Measurements from ENCODE around the gene PTK7.

Gene PTK7

DNA sequence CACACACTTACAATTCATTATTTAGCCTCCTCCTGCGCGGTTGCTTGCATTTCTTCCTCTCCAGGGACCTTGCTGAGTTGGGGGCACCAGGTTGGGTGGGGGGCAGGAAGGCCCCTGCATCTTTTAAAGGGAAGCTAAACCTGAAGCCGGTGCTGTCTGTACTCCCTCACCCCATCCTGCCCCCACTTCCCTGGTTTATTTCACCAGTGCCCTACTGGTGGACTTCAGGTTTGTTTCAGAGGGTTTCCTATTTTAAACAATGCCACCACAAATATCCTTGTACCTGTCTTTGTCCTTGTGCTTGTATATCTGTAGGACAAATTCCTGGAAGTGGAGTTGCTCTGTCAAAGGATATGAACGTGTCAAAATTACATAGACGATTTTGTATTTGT, 21.0 kb downstream of the PTK7 start:
- CTCF ChIA-PET = interaction anchor here (0.9 to 1.9 kb wide), 8 partner anchors 13 to 195 kb away, joined by 3 to 7 read pairs (median 4); no protein-coding TSS in a partner anchor
- H3K9me3 ChIP-seq (ENCODE audit: control extremely low read depth in 1 of 5, control insufficient read depth in 4 of 5, insufficient read depth in 2 of 5, low read depth in 1 of 5, low read length in 4 of 5) = no peaks in the 10 kb centered on the region
- H3K4me1 ChIP-seq (ENCODE audit: control extremely low read depth in 1 of 4, control insufficient read depth in 4 of 4, insufficient read depth in 4 of 4, low read length in 3 of 4) = peaks cover 0 to 44% (median 10%) of the 10 kb centered on the region in 4 experiments
- H3K36me3 ChIP-seq (ENCODE audit: control insufficient read depth in 4 of 4, insufficient read depth in 4 of 4, low read length in 3 of 4) = no peaks in the 10 kb centered on the region
- peak overlapping the region in 1 of 2 experiments; percentile 58 for H3K27ac ChIP-seq (ENCODE audit: insufficient read depth in 1 of 2, low read depth in 1 of 2, low read length in 2 of 2, poor library complexity in 1 of 2, severe bottlenecking in 2 of 2)
- H3K27me3 ChIP-seq (replicated peaks in 2 of 5; ENCODE audit: control insufficient read depth in 4 of 5, insufficient read depth in 5 of 5, low read length in 4 of 5) = no peaks in the 10 kb centered on the region
- 80% methylated on average over 4 of the region's 5 CpGs for WGBS (ENCODE audit: insufficient coverage)
- POLR2A ChIA-PET = no interaction called here
- DNase-seq = peak in 1 of 3 donors; percentile 42
- peak overlapping the region in 1 of 7 experiments; percentile 60 for H3K4me3 ChIP-seq (ENCODE audit: control insufficient read depth in 1 of 7, extremely low read depth in 1 of 7, insufficient read depth in 4 of 7, low read depth in 2 of 7, low read length in 6 of 7)

DNA sequence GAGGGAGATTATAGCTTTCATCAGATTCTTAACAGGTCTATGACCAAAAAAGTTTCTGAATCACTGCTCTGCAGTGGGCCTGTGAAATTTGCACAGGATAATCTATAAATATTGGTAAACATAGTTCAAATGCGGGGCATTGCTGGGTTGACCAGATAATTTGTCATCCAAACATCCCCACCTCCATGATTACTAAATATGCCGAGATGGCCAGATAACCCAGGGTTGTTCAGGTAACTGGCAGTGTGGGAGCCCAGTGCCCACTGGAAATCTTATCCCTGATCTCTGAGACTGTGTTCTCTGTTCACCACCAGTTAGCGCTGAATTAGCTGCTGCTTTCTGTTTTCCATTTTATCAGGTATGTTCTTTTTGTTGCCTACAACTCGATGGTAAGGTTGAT, 21.4 kb downstream of the PTK7 start:
- POLR2A ChIA-PET = no interaction called here
- no peaks in the 10 kb centered on the region for H3K9me3 ChIP-seq (ENCODE audit: control extremely low read depth in 1 of 5, control insufficient read depth in 4 of 5, insufficient read depth in 2 of 5, low read depth in 1 of 5, low read length in 4 of 5)

DNA sequence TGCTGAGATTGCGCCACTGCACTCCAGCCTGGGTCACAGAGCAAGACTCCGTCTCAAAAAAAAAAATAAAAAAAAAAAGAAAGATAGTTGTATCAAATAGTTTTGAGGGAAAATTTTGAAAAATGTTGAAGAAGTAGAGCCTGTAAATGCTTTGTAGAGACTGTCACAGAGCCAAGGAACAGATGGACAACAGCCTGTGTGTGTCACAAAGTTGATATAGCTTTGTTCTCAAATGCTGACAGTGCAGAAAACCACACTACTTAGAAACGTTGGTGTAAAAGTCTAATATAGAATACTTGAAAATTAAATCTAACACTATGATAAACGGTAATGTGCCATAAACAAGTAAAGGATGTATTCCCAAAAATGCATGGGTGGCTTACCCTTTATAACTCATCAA, 25.4 kb downstream of the PTK7 start:
- no peaks in the 10 kb centered on the region for H3K36me3 ChIP-seq (ENCODE audit: control insufficient read depth in 4 of 4, insufficient read depth in 4 of 4, low read length in 3 of 4)
- DNase-seq = no peak
- ChIA-PET CTCF (no interaction called here), POLR2A (interaction anchor here (0.7 kb wide), 1 partner anchor 333 kb away, joined by 4 read pairs; no protein-coding TSS in a partner anchor)
- WGBS (ENCODE audit: insufficient coverage) = 94% methylated on average over 3 of the region's 4 CpGs
- H3K27ac ChIP-seq (ENCODE audit: insufficient read depth in 1 of 2, low read depth in 1 of 2, low read length in 2 of 2, poor library complexity in 1 of 2, severe bottlenecking in 2 of 2) = no peak overlapping the region
- H3K4me3 ChIP-seq (ENCODE audit: control insufficient read depth in 1 of 7, extremely low read depth in 1 of 7, insufficient read depth in 4 of 7, low read depth in 2 of 7, low read length in 6 of 7) = no peak overlapping the region
- H3K27me3 ChIP-seq (replicated peaks in 2 of 5; ENCODE audit: control insufficient read depth in 4 of 5, insufficient read depth in 5 of 5, low read length in 4 of 5) = no peaks in the 10 kb centered on the region
- H3K9me3 ChIP-seq (ENCODE audit: control extremely low read depth in 1 of 5, control insufficient read depth in 4 of 5, insufficient read depth in 2 of 5, low read depth in 1 of 5, low read length in 4 of 5) = no peaks in the 10 kb centered on the region
- peaks cover 0 to 12% (median 6%) of the 10 kb centered on the region in 4 experiments for H3K4me1 ChIP-seq (ENCODE audit: control extremely low read depth in 1 of 4, control insufficient read depth in 4 of 4, insufficient read depth in 4 of 4, low read length in 3 of 4)

More for the DNA sequence above, 21.4 kb downstream of the PTK7 start:
- WGBS (ENCODE audit: insufficient coverage) = 95% methylated on average over 3 of the region's 4 CpGs
- H3K27me3 ChIP-seq (replicated peaks in 2 of 5; ENCODE audit: control insufficient read depth in 4 of 5, insufficient read depth in 5 of 5, low read length in 4 of 5) = no peaks in the 10 kb centered on the region
- no peak overlapping the region for H3K4me3 ChIP-seq (ENCODE audit: control insufficient read depth in 1 of 7, extremely low read depth in 1 of 7, insufficient read depth in 4 of 7, low read depth in 2 of 7, low read length in 6 of 7)
- no peaks in the 10 kb centered on the region for H3K36me3 ChIP-seq (ENCODE audit: control insufficient read depth in 4 of 4, insufficient read depth in 4 of 4, low read length in 3 of 4)
- peaks cover 0 to 43% (median 10%) of the 10 kb centered on the region in 4 experiments for H3K4me1 ChIP-seq (ENCODE audit: control extremely low read depth in 1 of 4, control insufficient read depth in 4 of 4, insufficient read depth in 4 of 4, low read length in 3 of 4)
- peak overlapping the region in 1 of 2 experiments; percentile 58 for H3K27ac ChIP-seq (ENCODE audit: insufficient read depth in 1 of 2, low read depth in 1 of 2, low read length in 2 of 2, poor library complexity in 1 of 2, severe bottlenecking in 2 of 2)
- CTCF ChIA-PET = interaction anchor here (0.7 to 1.9 kb wide), 6 partner anchors 13 to 195 kb away, joined by 3 to 7 read pairs (median 4); no protein-coding TSS in a partner anchor
- no peak for DNase-seq

DNA sequence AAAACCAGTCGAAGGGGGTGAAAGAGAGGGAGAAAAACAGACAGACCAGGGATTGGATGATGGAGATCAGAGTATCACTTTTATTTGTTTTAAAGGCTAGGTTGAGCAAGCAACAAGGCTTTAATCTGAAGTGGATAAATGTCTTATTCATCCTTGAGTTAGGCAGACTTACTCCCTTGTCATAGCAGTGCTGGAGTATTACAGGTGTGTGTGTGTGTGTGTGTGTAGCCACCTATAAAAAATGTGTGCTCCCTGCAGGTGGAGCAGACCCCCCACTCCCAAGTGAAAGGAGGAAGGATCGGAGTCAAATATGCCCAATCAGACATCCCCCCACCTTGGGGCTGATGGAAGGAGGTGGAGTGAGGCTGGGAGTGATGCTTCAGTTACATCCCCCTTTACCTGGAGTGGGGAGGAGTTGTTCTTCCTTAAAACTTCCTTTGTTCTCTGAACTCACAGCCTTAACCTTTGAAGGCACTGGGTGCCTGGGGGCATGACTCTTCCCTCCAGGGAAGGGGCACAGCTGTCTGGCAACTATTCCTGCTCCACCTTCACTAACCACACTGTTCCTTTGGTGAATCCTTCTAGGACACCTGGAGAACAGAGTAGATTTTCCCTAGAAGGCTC, 27.3 kb downstream of the PTK7 start:
- POLR2A ChIA-PET = no interaction called here
- Histone ChIP-seq H3K9me3 (ENCODE audit: control extremely low read depth in 1 of 5, control insufficient read depth in 4 of 5, insufficient read depth in 2 of 5, low read depth in 1 of 5, low read length in 4 of 5) (no peaks in the 10 kb centered on the region), H3K4me3 (ENCODE audit: control insufficient read depth in 1 of 7, extremely low read depth in 1 of 7, insufficient read depth in 4 of 7, low read depth in 2 of 7, low read length in 6 of 7) (no peak overlapping the region), H3K27ac (ENCODE audit: insufficient read depth in 1 of 2, low read depth in 1 of 2, low read length in 2 of 2, poor library complexity in 1 of 2, severe bottlenecking in 2 of 2) (no peak overlapping the region), H3K4me1 (ENCODE audit: control extremely low read depth in 1 of 4, control insufficient read depth in 4 of 4, insufficient read depth in 4 of 4, low read length in 3 of 4) (no peaks in the 10 kb centered on the region), H3K27me3 (replicated peaks in 2 of 5; ENCODE audit: control insufficient read depth in 4 of 5, insufficient read depth in 5 of 5, low read length in 4 of 5) (no peaks in the 10 kb centered on the region), H3K36me3 (ENCODE audit: control insufficient read depth in 4 of 4, insufficient read depth in 4 of 4, low read length in 3 of 4) (no peaks in the 10 kb centered on the region)
- WGBS (ENCODE audit: insufficient coverage) = no CpG with 5 or more reads among the region's 2 CpGs
- no peak for DNase-seq
- CTCF ChIA-PET = no interaction called here

DNA sequence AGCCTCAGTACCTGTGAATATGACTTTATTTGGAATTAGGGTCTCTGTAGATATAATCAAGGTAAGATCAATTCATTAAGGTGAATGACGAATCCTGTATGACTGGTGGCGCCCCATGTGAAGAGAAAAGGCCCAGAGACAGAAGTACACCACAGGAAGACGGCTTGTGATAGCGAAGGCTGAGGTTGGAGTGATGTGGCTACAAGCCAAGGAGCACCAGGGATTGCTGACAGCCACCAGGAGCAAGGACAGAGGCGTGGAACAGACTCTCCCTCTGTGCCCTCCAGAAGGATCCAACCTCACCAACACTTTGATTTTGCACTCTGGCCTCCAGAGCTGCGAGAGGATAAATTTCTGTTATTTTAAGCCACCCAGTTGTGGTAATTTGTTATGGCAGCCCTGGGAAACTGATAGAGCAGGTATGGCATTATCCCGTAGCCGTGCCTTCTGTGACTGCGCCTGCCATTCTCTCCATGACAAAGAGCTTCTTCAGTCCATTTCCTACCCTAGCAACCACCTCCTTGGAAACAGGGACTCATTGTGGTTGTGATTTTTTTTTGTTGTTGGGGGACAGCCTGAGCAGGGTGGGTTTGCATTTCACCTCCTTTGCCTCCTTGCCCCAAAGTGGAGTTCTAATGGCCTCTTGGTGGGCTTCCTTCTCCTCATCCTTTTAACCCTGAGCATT, 29.6 kb downstream of the PTK7 start:
- no peak overlapping the region for H3K4me3 ChIP-seq (ENCODE audit: control insufficient read depth in 1 of 7, extremely low read depth in 1 of 7, insufficient read depth in 4 of 7, low read depth in 2 of 7, low read length in 6 of 7)
- 96% methylated on average over 7 of the region's 9 CpGs for WGBS (ENCODE audit: insufficient coverage)
- peak in 1 of 3 donors; percentile 15 for DNase-seq
- POLR2A ChIA-PET = no interaction called here
- no peak overlapping the region for H3K27ac ChIP-seq (ENCODE audit: insufficient read depth in 1 of 2, low read depth in 1 of 2, low read length in 2 of 2, poor library complexity in 1 of 2, severe bottlenecking in 2 of 2)
- no peaks in the 10 kb centered on the region for H3K9me3 ChIP-seq (ENCODE audit: control extremely low read depth in 1 of 5, control insufficient read depth in 4 of 5, insufficient read depth in 2 of 5, low read depth in 1 of 5, low read length in 4 of 5)
- CTCF ChIA-PET = interaction anchor here (0.9 to 1.3 kb wide), 2 partner anchors 8 to 110 kb away, joined by 3 read pairs; no protein-coding TSS in a partner anchor
- no peaks in the 10 kb centered on the region for H3K4me1 ChIP-seq (ENCODE audit: control extremely low read depth in 1 of 4, control insufficient read depth in 4 of 4, insufficient read depth in 4 of 4, low read length in 3 of 4)
- peaks cover 0 to 2% (median 0%) of the 10 kb centered on the region in 4 experiments for H3K36me3 ChIP-seq (ENCODE audit: control insufficient read depth in 4 of 4, insufficient read depth in 4 of 4, low read length in 3 of 4)
- H3K27me3 ChIP-seq (replicated peaks in 2 of 5; ENCODE audit: control insufficient read depth in 4 of 5, insufficient read depth in 5 of 5, low read length in 4 of 5) = no peaks in the 10 kb centered on the region

DNA sequence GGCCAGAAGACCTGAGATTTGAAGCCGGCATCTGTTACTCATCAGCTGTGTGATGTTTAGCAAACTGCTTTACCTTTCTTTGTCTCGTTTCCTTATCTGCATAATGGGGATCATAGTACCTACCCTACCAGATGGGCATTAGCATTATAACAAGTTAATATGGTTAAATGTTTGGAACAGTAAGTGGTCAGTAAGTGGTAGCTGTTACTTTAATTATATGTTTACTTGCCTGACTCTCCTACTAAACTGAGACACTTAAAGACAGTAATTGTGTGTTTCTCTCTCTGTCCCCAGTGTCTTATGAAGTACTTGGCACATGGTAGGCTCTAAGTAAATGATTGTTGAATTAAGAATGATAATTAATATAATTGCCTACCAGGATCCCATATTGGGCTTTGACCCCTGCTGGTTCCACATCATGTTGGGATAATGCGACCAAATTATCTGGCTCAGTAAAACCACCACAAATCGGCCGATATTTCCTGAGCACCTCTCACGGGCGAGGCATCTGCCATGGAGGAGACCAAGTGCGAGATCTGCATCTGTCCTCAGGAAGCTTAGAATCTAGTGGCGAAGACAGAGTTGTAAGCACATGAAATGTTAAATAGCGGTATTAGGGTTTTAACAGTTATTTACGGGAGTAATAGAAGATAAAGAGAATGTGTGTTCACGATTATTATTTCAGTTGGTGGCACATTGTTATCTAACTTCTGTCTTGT, 31.4 kb downstream of the PTK7 start:
- Histone ChIP-seq H3K4me1 (ENCODE audit: control extremely low read depth in 1 of 4, control insufficient read depth in 4 of 4, insufficient read depth in 4 of 4, low read length in 3 of 4) (no peaks in the 10 kb centered on the region), H3K27me3 (replicated peaks in 2 of 5; ENCODE audit: control insufficient read depth in 4 of 5, insufficient read depth in 5 of 5, low read length in 4 of 5) (no peaks in the 10 kb centered on the region), H3K4me3 (ENCODE audit: control insufficient read depth in 1 of 7, extremely low read depth in 1 of 7, insufficient read depth in 4 of 7, low read depth in 2 of 7, low read length in 6 of 7) (no peak overlapping the region), H3K27ac (ENCODE audit: insufficient read depth in 1 of 2, low read depth in 1 of 2, low read length in 2 of 2, poor library complexity in 1 of 2, severe bottlenecking in 2 of 2) (no peak overlapping the region), H3K9me3 (ENCODE audit: control extremely low read depth in 1 of 5, control insufficient read depth in 4 of 5, insufficient read depth in 2 of 5, low read depth in 1 of 5, low read length in 4 of 5) (no peaks in the 10 kb centered on the region), H3K36me3 (ENCODE audit: control insufficient read depth in 4 of 4, insufficient read depth in 4 of 4, low read length in 3 of 4) (peaks cover 0 to 2% (median 0%) of the 10 kb centered on the region in 4 experiments)
- ChIA-PET CTCF (interaction anchor here (1.0 to 1.1 kb wide), 4 partner anchors 12 to 36 kb away, joined by 3 to 4 read pairs (median 3); no protein-coding TSS in a partner anchor), POLR2A (interaction anchor here (0.7 kb wide), 1 partner anchor 275 kb away, joined by 3 read pairs; no protein-coding TSS in a partner anchor)
- DNase-seq = no peak
- 99% methylated on average over 10 of the region's 12 CpGs for WGBS (ENCODE audit: insufficient coverage)

Measured in common myeloid progenitor, CD34-positive (primary cell).